Measurements from ENCODE around the gene MACO1. TPM values are rescaled to one million over a fixed set of nuclear protein-coding genes. Genes with fewer than 3 reads are reported as not detected.

MACO1 gene
- total and polyA plus RNA-seq, 10 donors = 6.9 to 21.0 (median 17.3) TPM

- no peaks in the 10 kb centered on the region for H3K27me3 ChIP-seq (replicated peaks in 1 of 7)
- no peak for TF ChIP-seq POLR2A (IDR thresholded peaks at IDR 0.05)
- TF ChIP-seq CTCF (IDR thresholded peaks at IDR 0.05 in 8 of 11, conservative IDR thresholded peaks at IDR 0.05 in 3 of 11) = no peak
- no peak for TF ChIP-seq POLR2AphosphoS5 (IDR thresholded peaks at IDR 0.05)
- peaks cover 0 to 5% (median 0%) of the 10 kb centered on the region in 8 donors for H3K9me3 ChIP-seq
- H3K4me1 ChIP-seq = peaks cover 0 to 12% (median 3%) of the 10 kb centered on the region in 6 donors
- no peak overlapping the region for H3K27ac ChIP-seq
- 78 to 85% (median 82%) methylated on average over 14 to 15 of the region's 15 CpGs for WGBS, 5 donors
- no peak overlapping the region for H3K4me3 ChIP-seq
- DNase-seq = peak; percentile 36
- no peaks in the 10 kb centered on the region for H3K36me3 ChIP-seq
- intact Hi-C loops (cut with DNase I; ENCODE audit: low total_unique reads) = loop anchor here (10.0 kb wide), 1 partner anchor 280 kb away; the partner anchor contains the start of gene SELENON
Observed at GRCh38 chr1:25524568-25525360, 94.1 kb downstream of the MACO1 start.

GRCh38 chr1:25525361-25525688 lies 94.6 kb downstream of the MACO1 start:
- Histone ChIP-seq H3K36me3 (no peaks in the 10 kb centered on the region), H3K9me3 (peaks cover 0 to 5% (median 0%) of the 10 kb centered on the region in 8 donors), H3K27me3 (replicated peaks in 1 of 7) (no peaks in the 10 kb centered on the region), H3K4me3 (no peak overlapping the region), H3K4me1 (peaks cover 0 to 12% (median 3%) of the 10 kb centered on the region in 6 donors), H3K27ac (no peak overlapping the region)
- DNase-seq = peak; percentile 5
- TF ChIP-seq CTCF (IDR thresholded peaks at IDR 0.05 in 8 of 11, conservative IDR thresholded peaks at IDR 0.05 in 3 of 11) = no peak
- no peak for TF ChIP-seq POLR2A (IDR thresholded peaks at IDR 0.05)
- TF ChIP-seq POLR2AphosphoS5 (IDR thresholded peaks at IDR 0.05) = no peak
- intact Hi-C loops (cut with DNase I; ENCODE audit: low total_unique reads) = loop anchor here (10.0 kb wide), 1 partner anchor 279 kb away; the partner anchor contains the start of gene SELENON
- 84 to 94% (median 84%) methylated on average over 4 of the region's 4 CpGs for WGBS, 5 donors

GRCh38 chr1:25526753-25527152 lies 96.1 kb downstream of the MACO1 start:
- no peak overlapping the region for H3K4me3 ChIP-seq
- WGBS, 5 donors = 88 to 98% (median 90%) methylated on average over 2 of the region's 2 CpGs
- H3K27me3 ChIP-seq (replicated peaks in 1 of 7) = no peaks in the 10 kb centered on the region
- peaks cover 0 to 6% (median 0%) of the 10 kb centered on the region in 6 donors for H3K4me1 ChIP-seq
- no peak for DNase-seq
- H3K9me3 ChIP-seq = peaks cover 0 to 5% (median 0%) of the 10 kb centered on the region in 8 donors
- no peaks in the 10 kb centered on the region for H3K36me3 ChIP-seq
- no peak for TF ChIP-seq POLR2A (IDR thresholded peaks at IDR 0.05)
- TF ChIP-seq POLR2AphosphoS5 (IDR thresholded peaks at IDR 0.05) = no peak
- TF ChIP-seq CTCF (IDR thresholded peaks at IDR 0.05 in 8 of 11, conservative IDR thresholded peaks at IDR 0.05 in 3 of 11) = no peak
- H3K27ac ChIP-seq = no peak overlapping the region
- intact Hi-C loops (cut with DNase I; ENCODE audit: low total_unique reads) = loop anchor here (10.0 kb wide), 1 partner anchor 278 kb away; the partner anchor contains the start of gene SELENON

- H3K27ac ChIP-seq = no peak overlapping the region
- 86 to 92% (median 89%) methylated on average over 12 of the region's 12 CpGs for WGBS, 5 donors
- no peak for DNase-seq
- no peaks in the 10 kb centered on the region for H3K36me3 ChIP-seq
- H3K4me1 ChIP-seq = peaks cover 0 to 3% (median 0%) of the 10 kb centered on the region in 6 donors
- no peak for TF ChIP-seq CTCF (IDR thresholded peaks at IDR 0.05 in 8 of 11, conservative IDR thresholded peaks at IDR 0.05 in 3 of 11)
- intact Hi-C loops (cut with DNase I; ENCODE audit: low total_unique reads) = loop anchor here (10.0 kb wide), 1 partner anchor 277 kb away; the partner anchor contains the start of gene SELENON
- peaks cover 0 to 5% (median 0%) of the 10 kb centered on the region in 8 donors for H3K9me3 ChIP-seq
- H3K27me3 ChIP-seq (replicated peaks in 1 of 7) = no peaks in the 10 kb centered on the region
- H3K4me3 ChIP-seq = no peak overlapping the region
Observed at GRCh38 chr1:25527226-25527846, 96.6 kb downstream of the MACO1 start.
